Caco-2 (cell line): ENCODE results near the gene GSTM5. TPM values are rescaled to one million over a fixed set of nuclear protein-coding genes. Genes with fewer than 3 reads are reported as not detected.
A peak's percentile ranks its signal among the peaks of the same experiment; 100 is the strongest.
"Not testable (repeated sequence)": the region's sequence is repeated elsewhere in the genome, so short reads cannot be mapped to it uniquely, and the experiment has no call there.

Experiments
- Bru-seq: library from RNA; stranded (reverse); fragments of 400-500 nt; gene quantifications from one replicate; lab custom pipeline; 2021; lab: Mats Ljungman, UMichigan
- BruChase-seq, 2 experiments: library from RNA; stranded (reverse); fragments of 400-500 nt; gene quantifications; one replicate each; lab custom pipeline; 2021; lab: Mats Ljungman, UMichigan
- BruUV-seq: library from RNA; stranded (reverse); fragments of 400-500 nt; replicated peaks from 2 replicates; lab custom pipeline; 2021; lab: Mats Ljungman, UMichigan
- CTCF ChIA-PET: fragments of 300-600 bp; sonication (Branson Sonifier 250); formaldehyde crosslinking; loops from one replicate; lab custom pipeline; 2022; ENCODE audit warnings: antibody characterized with exemption; lab: Charles Lee
- POLR2A ChIA-PET: fragments of 300-600 bp; sonication (Branson Sonifier 250); formaldehyde crosslinking; loops from one replicate; lab custom pipeline; 2022; ENCODE audit warnings: antibody characterized with exemption; lab: Charles Lee
- DNase-seq, 2 experiments: peaks; one replicate each; pipeline versions ENCODE4 v3.0.0 to v3.0.0-alpha.2; 2020 to 2022
- H3K27me3 ChIP-seq: replicated peaks from 2 replicates; pipeline ENCODE4 v1.6.0; 2011; ENCODE audit warnings: low read length; ENCODE audit not compliant: control insufficient read depth, insufficient read depth
- H3K36me3 ChIP-seq: 2 replicates; pipeline ENCODE4 v1.5.1; 2011; ENCODE audit warnings: low read length; ENCODE audit not compliant: control insufficient read depth, insufficient read depth
- H3K4me1 ChIP-seq: fragments of 250-450 bp; sonication (Bioruptor Pico); 2 replicates; pipeline ENCODE4 v1.5.1; 2020; ENCODE audit warnings: mild to moderate bottlenecking
- H3K4me3 ChIP-seq: 2 replicates; pipeline ENCODE4 v1.5.1; 2011; ENCODE audit warnings: low read depth, mild to moderate bottlenecking, control low read depth, low read length
- H3K9me3 ChIP-seq: fragments of 250-450 bp; sonication (Bioruptor Pico); 2 replicates; pipeline ENCODE4 v1.5.1; 2020; ENCODE audit warnings: mild to moderate bottlenecking, moderate library complexity
- H3K27ac Mint-ChIP-seq: one replicate; pipeline ENCODE4 v1.8.0; 2022; ENCODE audit warnings: mixed read lengths; ENCODE audit not compliant: unreplicated experiment
- H3K27me3 Mint-ChIP-seq: one replicate; pipeline ENCODE4 v1.8.0; 2022; ENCODE audit warnings: mixed read lengths; ENCODE audit not compliant: insufficient read depth, unreplicated experiment
- H3K36me3 Mint-ChIP-seq: one replicate; pipeline ENCODE4 v1.8.0; 2022; ENCODE audit warnings: mild to moderate bottlenecking, mixed read lengths; ENCODE audit not compliant: insufficient read depth, unreplicated experiment
- H3K4me1 Mint-ChIP-seq: one replicate; pipeline ENCODE4 v1.8.0; 2022; ENCODE audit warnings: low read depth, mixed read lengths; ENCODE audit not compliant: unreplicated experiment
- H3K4me3 Mint-ChIP-seq: one replicate; pipeline ENCODE4 v1.8.0; 2022; ENCODE audit warnings: mild to moderate bottlenecking, moderate library complexity, mixed read lengths; ENCODE audit not compliant: unreplicated experiment
- H3K9me3 Mint-ChIP-seq: one replicate; pipeline ENCODE4 v1.8.0; 2022; ENCODE audit warnings: mixed read lengths; ENCODE audit not compliant: unreplicated experiment
- CTCF ChIP-seq, 2 experiments: fragments of 200-600 bp in 1 of 2; IDR thresholded peaks; 1 replicate in 1 of 2; 2 replicates in 1 of 2; pipeline versions ENCODE4 v1.5.1 to v1.8.0; 2011 to 2022; ENCODE audit warnings: antibody characterized with exemption in 1 of 2, control low read depth in 1 of 2, inconsistent platforms in 1 of 2, low read depth in 1 of 2, low read length in 1 of 2, mild to moderate bottlenecking in 1 of 2, moderate library complexity in 1 of 2; ENCODE audit not compliant: insufficient read depth in 1 of 2, severe bottlenecking in 1 of 2, unreplicated experiment in 1 of 2
- intact Hi-C: fragments of 100-400 bp; cut with micrococcal nuclease; formaldehyde crosslinking; loops from one replicate; pipeline ENCODE4 v1.10.0; 2022; ENCODE audit not compliant: unreplicated experiment
- long read RNA-seq: library from polyadenylated mRNA; stranded (forward); transcript quantifications from one replicate; pipeline ENCODE4 v2.0.0, GENCODE V29; 2022
- total RNA-seq: library from RNA; stranded (reverse); gene quantifications from 2 replicates; pipeline ENCODE4 v1.2.3, GENCODE V29; 2022

Gene GSTM5
- 6.0 and 9.1 TPM in 2 replicates for total RNA-seq
- not detected for Bru-seq, nascent RNA
- not detected for BruChase-seq, experiment 1, labeled RNA remaining after a 2-hour chase
- not detected for BruChase-seq, experiment 2, labeled RNA remaining after a 6-hour chase
- long read RNA-seq, partial matches to known transcripts = 0 of 2 reads
- long read RNA-seq, other reads (novel, unspliced or antisense) = 2 of 2 reads

- DNase-seq, H3K27ac Mint-ChIP-seq, H3K36me3 Mint-ChIP-seq, intact Hi-C loops, H3K27me3 Mint-ChIP-seq, BruUV-seq, H3K4me1 ChIP-seq, H3K4me1 Mint-ChIP-seq, H3K9me3 ChIP-seq, CTCF ChIA-PET, POLR2A ChIA-PET, H3K36me3 ChIP-seq, H3K4me3 Mint-ChIP-seq, H3K27me3 ChIP-seq, H3K4me3 ChIP-seq: not testable (repeated sequence)
- peaks cover 21% of the 10 kb centered on the region for H3K9me3 Mint-ChIP-seq
Measured at GRCh38 chr1:109711593-109712320, at the start of gene GSTM5. GSTM5 (plus strand) TSS chr1:109712251; CDS start chr1:109712313, 62 bp downstream.

- no peak for TF ChIP-seq CTCF (IDR thresholded peaks at IDR 0.05; ENCODE audit: insufficient read depth in 1 of 2, low read depth in 1 of 2, low read length in 1 of 2, severe bottlenecking in 1 of 2, unreplicated experiment in 1 of 2)
- BruUV-seq = no TSS peak
- Histone ChIP-seq H3K4me1 (no peaks in the 10 kb centered on the region), H3K36me3 (no peaks in the 10 kb centered on the region), H3K4me3 (no peak overlapping the region), H3K27me3 (no peaks in the 10 kb centered on the region), H3K9me3 (no peaks in the 10 kb centered on the region)
- H3K4me3 Mint-ChIP-seq = no peak overlapping the region
- no peaks in the 10 kb centered on the region for H3K4me1 Mint-ChIP-seq
- DNase-seq = no peak
- no peaks in the 10 kb centered on the region for H3K27me3 Mint-ChIP-seq
- no peak overlapping the region for H3K27ac Mint-ChIP-seq
- H3K9me3 Mint-ChIP-seq = no peaks in the 10 kb centered on the region
- no peaks in the 10 kb centered on the region for H3K36me3 Mint-ChIP-seq
- intact Hi-C loops = no loop called here
- POLR2A ChIA-PET = no interaction called here
- CTCF ChIA-PET = no interaction called here
Measured at GRCh38 chr1:109664671-109665070, 47.4 kb upstream of the GSTM5 start.

DNA sequence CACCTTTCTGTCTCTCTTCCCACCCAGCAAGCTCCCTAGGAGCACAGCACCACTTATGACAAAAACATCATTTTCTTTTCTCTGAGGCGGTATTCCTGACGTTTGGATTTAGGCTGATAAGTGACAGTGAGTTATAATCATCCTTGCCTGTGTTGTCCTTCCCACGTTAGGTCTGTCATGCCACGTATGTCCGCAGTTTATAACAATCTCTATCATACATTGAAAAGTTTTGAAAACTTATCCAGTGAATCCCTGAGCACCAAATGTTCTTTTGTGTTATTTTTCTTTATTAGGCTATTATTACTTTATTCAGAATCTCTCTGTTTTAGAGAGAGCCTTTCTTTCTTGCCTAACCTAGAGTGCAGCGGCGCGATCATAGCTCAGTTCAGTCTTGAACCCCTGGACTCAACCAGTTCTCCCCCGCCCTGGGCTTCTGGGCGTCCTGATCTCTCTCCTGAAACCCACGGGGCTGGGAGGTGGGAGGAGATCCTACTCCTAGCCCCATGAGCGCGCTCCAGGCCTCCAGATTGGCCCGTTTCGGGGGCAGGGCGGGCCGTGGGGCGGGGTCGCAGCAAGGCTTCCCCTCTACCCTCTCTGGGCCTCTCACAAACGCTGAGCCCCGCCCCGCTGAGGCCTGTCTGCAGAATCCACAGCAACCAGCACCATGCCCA lies 44.5 kb upstream of the GSTM5 start, which contains the start of gene GSTM2:
Gene GSTM2, plus strand, starts transcription at position 606 of the 671 bp plus-strand sequence. Its CDS starts 59 bp downstream, at position 665.
- intact Hi-C loops = no loop called here
- Histone ChIP-seq H3K9me3 (no peaks in the 10 kb centered on the region), H3K27me3 (no peaks in the 10 kb centered on the region), H3K36me3 (no peaks in the 10 kb centered on the region), H3K4me1 (no peaks in the 10 kb centered on the region), H3K4me3 (no peak within 1 kb of the TSS)
- no peaks in the 10 kb centered on the region for H3K4me1 Mint-ChIP-seq
- ChIA-PET CTCF (interaction anchor here (0.5 kb wide), 1 partner anchor 378 kb away, joined by 4 read pairs; no protein-coding TSS in a partner anchor), POLR2A (no interaction called here)
- DNase-seq = peak in 1 of 2 experiments; percentile 47
- no peaks in the 10 kb centered on the region for H3K36me3 Mint-ChIP-seq
- H3K4me3 Mint-ChIP-seq = no peak within 1 kb of the TSS
- no peak within 1 kb of the TSS for H3K27ac Mint-ChIP-seq
- no peaks in the 10 kb centered on the region for H3K9me3 Mint-ChIP-seq
- no TSS peak for BruUV-seq
- no peaks in the 10 kb centered on the region for H3K27me3 Mint-ChIP-seq
- TF ChIP-seq CTCF (IDR thresholded peaks at IDR 0.05; ENCODE audit: insufficient read depth in 1 of 2, low read depth in 1 of 2, low read length in 1 of 2, severe bottlenecking in 1 of 2, unreplicated experiment in 1 of 2) = no peak
